Spleen (tissue), 11 donors: Measurements from ENCODE around the gene XAF1. TPM values are rescaled to one million over a fixed set of nuclear protein-coding genes. Genes with fewer than 3 reads are reported as not detected.
A peak's percentile ranks its signal among the peaks of the same experiment; 100 is the strongest.

Experiments
- DNase-seq: peaks from one replicate; pipeline ENCODE4 v3.0.0-alpha.2; 2020
- H3K27ac ChIP-seq, 8 donors: fragments of 200-600 bp; sonication (generic) in 7 of 8; 1 replicate in 4 of 8; 2 replicates in 4 of 8; pipeline versions ENCODE4 v1.5.0 to v1.8.0; 2016 to 2021; ENCODE audit warnings: inconsistent platforms in 4 of 8, mild to moderate bottlenecking in 4 of 8, moderate library complexity in 1 of 8
- H3K27me3 ChIP-seq, 7 donors: fragments of 200-600 bp; sonication (generic) in 6 of 7; replicated peaks in 1 of 7; 1 replicate in 4 of 7; 2 replicates in 3 of 7; pipeline versions ENCODE4 v1.5.0 to v1.8.0; 2016 to 2021; ENCODE audit warnings: inconsistent platforms in 3 of 7, mild to moderate bottlenecking in 1 of 7
- H3K36me3 ChIP-seq, 6 donors: fragments of 200-600 bp; sonication (generic) in 5 of 6; 1 replicate in 4 of 6; 2 replicates in 2 of 6; pipeline versions ENCODE4 v1.5.0 to v1.8.0; 2016 to 2021; ENCODE audit warnings: inconsistent platforms in 2 of 6
- H3K4me1 ChIP-seq, 6 donors: fragments of 200-600 bp; sonication (generic) in 5 of 6; 1 replicate in 3 of 6; 2 replicates in 3 of 6; pipeline versions ENCODE4 v1.5.0 to v1.8.0; 2016 to 2021; ENCODE audit warnings: inconsistent platforms in 3 of 6
- H3K4me3 ChIP-seq, 8 donors: fragments of 200-600 bp; sonication (generic) in 7 of 8; 1 replicate in 4 of 8; 2 replicates in 4 of 8; pipeline versions ENCODE4 v1.5.0 to v1.8.0; 2016 to 2021; ENCODE audit warnings: inconsistent platforms in 4 of 8, mild to moderate bottlenecking in 4 of 8, moderate library complexity in 2 of 8
- H3K9me3 ChIP-seq, 8 donors: fragments of 200-600 bp; sonication (generic) in 7 of 8; 1 replicate in 4 of 8; 2 replicates in 4 of 8; pipeline versions ENCODE4 v1.5.0 to v1.8.0; 2016 to 2021; ENCODE audit warnings: inconsistent platforms in 4 of 8
- POLR2A ChIP-seq, 3 donors: fragments of 450-650 bp; IDR thresholded peaks; one replicate each; pipeline ENCODE4 v1.5.1; 2017; ENCODE audit warnings: antibody characterized with exemption in 3 of 3, mild to moderate bottlenecking in 1 of 3
- POLR2AphosphoS5 ChIP-seq, 3 donors: sonication (generic); formaldehyde crosslinking; IDR thresholded peaks; one replicate each; pipeline ENCODE4 v1.5.1; 2017; ENCODE audit warnings: antibody characterized with exemption in 3 of 3
- WGBS, 5 donors: extraction: QIAGEN DNeasy Blood & Tissue Kit in 3 of 5; methylation state at CpG; one replicate each; pipeline versions ENCODE4 v1.1.5 to v1.1.7; 2013 to 2018; 5-methylcytosine and 5-hydroxymethylcytosine counted together
- intact Hi-C: fragments of 100-400 bp; cut with DNase I; formaldehyde crosslinking; loops from one replicate; pipeline ENCODE4 v1.15.0; 2023; ENCODE audit warnings: low total_unique reads
- polyA plus RNA-seq, 3 donors: library from polyadenylated mRNA; stranded (reverse); fragments of 200-250 nt; gene quantifications; one replicate each; pipeline ENCODE4 v1.2.1, GENCODE V29; 2013
- total RNA-seq, 7 donors: library from RNA; depleted of rRNA in 3 of 7; stranded (reverse); fragments of >200 nt in 3 of 7; fragmentation: NEBNext Ultra II Directional in 4 of 7; extraction: Animal tissue kit (Norgen Biotek cat#: 25700) in 4 of 7; gene quantifications; one replicate each; pipeline versions ENCODE4 v1.1.0 to v1.2.1, GENCODE V29; 2016 to 2021
- TF ChIP-seq, protein P1 (sequence below), 11 experiments: fragments of 200-600 bp in 7 of 11; fragments of 450-650 bp in 4 of 11; sonication (generic) in 4 of 11; IDR thresholded peaks in 8 of 11; conservative IDR thresholded peaks in 3 of 11; 1 replicate in 7 of 11; 2 replicates in 4 of 11; pipeline versions ENCODE4 v1.4.0 to v1.8.0; 2016 to 2021; ENCODE audit warnings: antibody characterized with exemption in 11 of 11, inconsistent platforms in 4 of 11, mild to moderate bottlenecking in 1 of 11
- donor health status: healthy with polysubstance abuse.
- donor health status: DM: no; HTN: no; CAD: no; lungs with moderate emphysema.
- donor health status: DM: no; HTN: no; CAD: no.
- donor health status: Bipolar disorder and iron deficiency.
- donor health status: healthy.
- donor health status: DM: no; HTN: no; CAD: no.
- donor health status: DM: yes; HTN: yes; CAD: no.

XAF1 gene
- total and polyA plus RNA-seq, 10 donors = 26.4 to 176 (median 100) TPM

DNA sequence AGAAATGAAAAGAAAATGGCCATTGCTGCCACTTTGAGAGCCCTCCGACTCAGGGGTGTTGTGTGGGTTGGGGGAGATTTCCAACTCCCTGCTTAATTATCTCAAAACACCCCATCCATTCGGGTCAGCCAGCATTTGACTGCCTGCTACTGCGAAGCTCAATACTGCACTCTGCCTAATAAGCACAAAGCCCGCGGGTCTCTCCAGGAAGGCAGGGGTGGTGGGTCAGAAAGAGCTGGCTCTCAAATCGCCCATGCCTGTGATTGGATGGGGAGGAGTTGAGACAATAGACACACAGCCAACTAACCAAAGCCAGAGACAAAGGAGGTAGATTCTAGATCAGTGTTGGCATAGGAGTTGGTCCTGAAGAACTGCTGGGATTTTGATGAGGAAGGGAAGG is 2.3 kb upstream of the XAF1 start:
- intact Hi-C loops = no loop called here
- WGBS, 5 donors = 69 to 77% (median 74%) methylated on average over 6 of the region's 6 CpGs
- Histone ChIP-seq H3K4me1 (peaks cover 13 to 83% (median 57%) of the 10 kb centered on the region in 6 donors), H3K9me3 (no peaks in the 10 kb centered on the region), H3K27me3 (no peaks in the 10 kb centered on the region), H3K27ac (peak overlapping the region; percentile 58 to 90 (median 83)), H3K4me3 (no peak overlapping the region), H3K36me3 (peaks cover 0 to 10% (median 0%) of the 10 kb centered on the region in 6 donors)
- TF ChIP-seq POLR2AphosphoS5 (IDR thresholded peaks at IDR 0.05) (no peak), POLR2A (IDR thresholded peaks at IDR 0.05) (no peak)
- TF ChIP-seq, protein P1, sequence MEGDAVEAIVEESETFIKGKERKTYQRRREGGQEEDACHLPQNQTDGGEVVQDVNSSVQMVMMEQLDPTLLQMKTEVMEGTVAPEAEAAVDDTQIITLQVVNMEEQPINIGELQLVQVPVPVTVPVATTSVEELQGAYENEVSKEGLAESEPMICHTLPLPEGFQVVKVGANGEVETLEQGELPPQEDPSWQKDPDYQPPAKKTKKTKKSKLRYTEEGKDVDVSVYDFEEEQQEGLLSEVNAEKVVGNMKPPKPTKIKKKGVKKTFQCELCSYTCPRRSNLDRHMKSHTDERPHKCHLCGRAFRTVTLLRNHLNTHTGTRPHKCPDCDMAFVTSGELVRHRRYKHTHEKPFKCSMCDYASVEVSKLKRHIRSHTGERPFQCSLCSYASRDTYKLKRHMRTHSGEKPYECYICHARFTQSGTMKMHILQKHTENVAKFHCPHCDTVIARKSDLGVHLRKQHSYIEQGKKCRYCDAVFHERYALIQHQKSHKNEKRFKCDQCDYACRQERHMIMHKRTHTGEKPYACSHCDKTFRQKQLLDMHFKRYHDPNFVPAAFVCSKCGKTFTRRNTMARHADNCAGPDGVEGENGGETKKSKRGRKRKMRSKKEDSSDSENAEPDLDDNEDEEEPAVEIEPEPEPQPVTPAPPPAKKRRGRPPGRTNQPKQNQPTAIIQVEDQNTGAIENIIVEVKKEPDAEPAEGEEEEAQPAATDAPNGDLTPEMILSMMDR (IDR thresholded peaks at IDR 0.05 in 8 of 11, conservative IDR thresholded peaks at IDR 0.05 in 3 of 11) = no peak
- DNase-seq = no peak

DNA sequence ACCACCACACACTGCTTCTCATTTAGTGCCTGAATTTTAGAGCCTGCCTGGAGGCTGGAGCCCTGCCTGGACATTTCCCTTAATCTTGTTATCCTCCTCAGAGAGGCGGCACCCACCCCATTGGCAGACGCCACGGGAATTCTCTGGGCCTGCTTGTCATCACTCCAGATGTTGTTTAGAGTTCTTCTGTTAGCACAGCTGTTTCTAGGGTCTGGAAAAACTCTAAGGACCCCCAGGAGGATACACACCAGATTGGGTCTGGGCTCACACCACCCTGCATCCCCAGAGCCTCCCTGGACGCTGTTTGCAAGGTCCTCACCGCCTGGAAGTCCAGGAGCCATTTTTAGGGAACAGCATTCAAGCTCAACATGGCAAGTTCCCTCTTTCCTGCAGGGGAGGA is 565 bp upstream of the XAF1 start:
- intact Hi-C loops = no loop called here
- peak overlapping the region; percentile 87 to 93 (median 91) for H3K27ac ChIP-seq
- no peak for DNase-seq
- TF ChIP-seq POLR2A (IDR thresholded peaks at IDR 0.05) = no peak
- TF ChIP-seq, protein P1 (IDR thresholded peaks at IDR 0.05 in 8 of 11, conservative IDR thresholded peaks at IDR 0.05 in 3 of 11) = no peak
- no peak for TF ChIP-seq POLR2AphosphoS5 (IDR thresholded peaks at IDR 0.05)
- WGBS, 5 donors = 53 to 78% (median 68%) methylated on average over 5 of the region's 5 CpGs
- H3K4me3 ChIP-seq = peak overlapping the region in 7 of 8 donors; percentile 56 to 81 (median 68)
- peaks cover 13 to 84% (median 59%) of the 10 kb centered on the region in 6 donors for H3K4me1 ChIP-seq
- H3K9me3 ChIP-seq = no peaks in the 10 kb centered on the region
- peaks cover 0 to 28% (median 15%) of the 10 kb centered on the region in 6 donors for H3K36me3 ChIP-seq
- no peaks in the 10 kb centered on the region for H3K27me3 ChIP-seq

DNA sequence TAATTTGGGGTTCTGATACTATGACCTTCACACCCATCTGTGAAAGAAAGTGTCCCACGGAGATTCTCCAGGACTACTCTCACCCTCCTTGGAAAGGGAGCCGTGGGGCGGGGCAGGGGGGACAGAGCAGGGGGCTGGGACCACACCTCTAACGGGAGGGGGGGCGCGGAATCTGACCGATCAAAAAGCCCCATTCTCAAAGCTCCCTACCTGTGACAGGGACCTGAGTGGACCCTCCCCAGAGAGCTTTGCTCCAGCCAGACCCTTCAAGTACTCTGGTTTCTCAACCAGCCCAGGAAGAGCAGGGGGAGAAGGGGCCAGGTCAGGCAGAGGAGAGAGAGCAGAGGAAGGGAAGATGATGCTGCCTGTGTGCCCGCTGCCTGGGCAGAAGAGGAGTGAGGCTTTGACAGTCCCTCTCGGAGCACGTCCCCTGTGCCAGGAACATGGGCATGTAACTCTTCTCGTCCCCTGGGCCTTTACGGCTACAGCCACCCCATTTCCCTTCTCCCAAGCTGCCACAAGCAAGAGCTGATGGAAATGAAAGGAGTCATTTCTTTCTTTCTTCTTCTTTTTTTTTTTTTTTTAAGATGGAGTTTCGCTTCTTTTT is 682 bp downstream of the XAF1 start:
- WGBS, 5 donors = 7 to 18% (median 12%) methylated on average over 8 to 13 of the region's 13 CpGs
- Histone ChIP-seq H3K27ac (peak overlapping the region; percentile 87 to 93 (median 91)), H3K36me3 (peaks cover 0 to 40% (median 27%) of the 10 kb centered on the region in 6 donors), H3K9me3 (no peaks in the 10 kb centered on the region), H3K27me3 (no peaks in the 10 kb centered on the region), H3K4me3 (peak overlapping the region; percentile 56 to 81 (median 69)), H3K4me1 (peaks cover 13 to 75% (median 55%) of the 10 kb centered on the region in 6 donors)
- no peak for DNase-seq
- TF ChIP-seq, protein P1 (IDR thresholded peaks at IDR 0.05 in 8 of 11, conservative IDR thresholded peaks at IDR 0.05 in 3 of 11) = no peak
- TF ChIP-seq POLR2AphosphoS5 (IDR thresholded peaks at IDR 0.05) (no peak), POLR2A (IDR thresholded peaks at IDR 0.05) (no peak)
- intact Hi-C loops = no loop called here

DNA sequence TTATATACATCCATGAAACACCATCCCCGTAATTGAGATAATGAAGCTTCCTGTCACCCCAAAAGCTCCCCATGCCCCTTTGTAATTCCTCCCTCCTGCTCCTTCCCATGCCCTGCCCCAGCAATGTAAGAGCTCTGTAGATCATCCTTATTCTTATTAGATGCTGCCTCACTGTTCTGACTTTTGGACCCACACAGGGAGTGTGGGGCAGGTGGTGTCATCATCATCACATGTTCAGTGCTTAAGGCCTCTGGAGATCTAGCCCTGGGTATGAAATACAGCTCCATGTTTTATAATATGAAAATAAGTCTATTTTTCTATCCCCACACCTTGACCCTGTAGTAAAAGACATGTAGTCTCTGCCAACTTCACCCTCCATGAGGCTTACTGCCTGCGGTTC is 1.9 kb downstream of the XAF1 start:
- H3K27me3 ChIP-seq = no peaks in the 10 kb centered on the region
- peak overlapping the region in 3 of 8 donors; percentile 33 to 93 (median 90) for H3K27ac ChIP-seq
- peaks cover 4 to 52% (median 40%) of the 10 kb centered on the region in 6 donors for H3K36me3 ChIP-seq
- intact Hi-C loops = no loop called here
- no peak for TF ChIP-seq POLR2AphosphoS5 (IDR thresholded peaks at IDR 0.05)
- TF ChIP-seq POLR2A (IDR thresholded peaks at IDR 0.05) = no peak
- TF ChIP-seq, protein P1 (IDR thresholded peaks at IDR 0.05 in 8 of 11, conservative IDR thresholded peaks at IDR 0.05 in 3 of 11) = no peak
- H3K4me1 ChIP-seq = peaks cover 13 to 63% (median 43%) of the 10 kb centered on the region in 6 donors
- no peaks in the 10 kb centered on the region for H3K9me3 ChIP-seq
- peak overlapping the region in 2 of 8 donors; percentile 71 to 81 for H3K4me3 ChIP-seq
- WGBS, 5 donors = 83 to 91% (median 88%) methylated on average over 2 of the region's 2 CpGs
- DNase-seq = no peak
